ENCODE measurements around the gene KMT2C.

DNA sequence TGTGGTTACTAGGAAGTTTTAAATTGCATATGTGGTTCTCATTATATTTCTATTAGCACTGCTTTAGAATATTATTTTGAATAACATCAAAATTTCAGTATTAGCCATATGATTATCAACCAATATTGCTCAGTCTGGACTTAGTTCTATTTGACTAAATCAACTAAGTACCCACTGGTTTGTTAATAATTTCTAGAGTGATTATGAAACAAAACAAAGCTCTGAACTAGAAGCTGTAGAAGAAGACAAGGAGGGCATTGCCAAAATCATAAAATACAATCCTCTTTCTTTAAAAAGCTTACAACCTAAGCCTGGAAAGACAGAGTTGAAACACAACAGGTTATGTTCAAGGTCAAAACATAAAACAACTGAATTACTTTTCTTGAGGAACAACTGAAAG is 204.7 kb downstream of the KMT2C start:
- TF ChIP-seq POLR2AphosphoS5 (IDR thresholded peaks at IDR 0.05) (no peak), CTCF (IDR thresholded peaks at IDR 0.05) (no peak)
